ENCODE results near the gene DNM3.

Gene DNM3

DNA sequence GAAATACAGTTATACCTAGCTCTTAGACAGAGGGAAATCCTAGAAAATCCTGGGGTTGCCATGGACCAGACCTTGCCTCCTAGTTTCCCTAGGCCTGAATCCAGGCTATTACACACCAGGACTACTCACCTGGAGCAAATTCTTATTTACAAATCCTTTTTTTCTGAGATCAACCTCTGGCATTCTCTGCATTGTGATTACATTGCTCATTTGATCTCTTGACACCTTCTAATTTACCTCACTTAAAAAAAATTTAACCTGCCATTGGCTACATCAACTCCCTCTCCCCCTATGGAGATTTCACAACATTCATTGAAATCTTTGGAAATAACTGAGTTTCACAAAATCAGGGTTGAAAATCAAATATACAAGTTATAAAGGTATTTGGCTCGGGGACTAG, 576.3 kb downstream of the DNM3 start:
- Histone ChIP-seq H3K27me3 (replicated peaks; ENCODE audit: insufficient read depth, low read length) (no peaks in the 10 kb centered on the region), H3K4me3 (ENCODE audit: low read length) (no peak overlapping the region), H4K20me1 (ENCODE audit: insufficient read depth, low read length) (no peaks in the 10 kb centered on the region), H3K36me3 (replicated peaks; ENCODE audit: insufficient read depth, low read length) (no peaks in the 10 kb centered on the region), H3K4me2 (ENCODE audit: low read depth, low read length) (no peak overlapping the region), H3K79me2 (ENCODE audit: low read length) (no peaks in the 10 kb centered on the region), H3K9me2 (replicated peaks; ENCODE audit: insufficient read depth, low read length) (no peaks in the 10 kb centered on the region), H3K27ac (ENCODE audit: low read length) (no peak overlapping the region), H3F3A (ENCODE audit: insufficient read depth, low read length) (no peaks in the 10 kb centered on the region), H2AFZ (ENCODE audit: low read length) (no peak overlapping the region), H3K9ac (ENCODE audit: low read length) (no peak overlapping the region), H3K4me1 (ENCODE audit: low read length) (no peaks in the 10 kb centered on the region), H3K9me3 (replicated peaks; ENCODE audit: insufficient read depth, low read length) (no peaks in the 10 kb centered on the region)
- TF ChIP-seq EZH2phosphoT487 (IDR thresholded peaks at IDR 0.05; ENCODE audit: low read length): no peak
- TF ChIP-seq EZH2 (optimal IDR thresholded peaks at IDR 0.05; ENCODE audit: low read depth, low read length): no peak
- TF ChIP-seq, protein P1, sequence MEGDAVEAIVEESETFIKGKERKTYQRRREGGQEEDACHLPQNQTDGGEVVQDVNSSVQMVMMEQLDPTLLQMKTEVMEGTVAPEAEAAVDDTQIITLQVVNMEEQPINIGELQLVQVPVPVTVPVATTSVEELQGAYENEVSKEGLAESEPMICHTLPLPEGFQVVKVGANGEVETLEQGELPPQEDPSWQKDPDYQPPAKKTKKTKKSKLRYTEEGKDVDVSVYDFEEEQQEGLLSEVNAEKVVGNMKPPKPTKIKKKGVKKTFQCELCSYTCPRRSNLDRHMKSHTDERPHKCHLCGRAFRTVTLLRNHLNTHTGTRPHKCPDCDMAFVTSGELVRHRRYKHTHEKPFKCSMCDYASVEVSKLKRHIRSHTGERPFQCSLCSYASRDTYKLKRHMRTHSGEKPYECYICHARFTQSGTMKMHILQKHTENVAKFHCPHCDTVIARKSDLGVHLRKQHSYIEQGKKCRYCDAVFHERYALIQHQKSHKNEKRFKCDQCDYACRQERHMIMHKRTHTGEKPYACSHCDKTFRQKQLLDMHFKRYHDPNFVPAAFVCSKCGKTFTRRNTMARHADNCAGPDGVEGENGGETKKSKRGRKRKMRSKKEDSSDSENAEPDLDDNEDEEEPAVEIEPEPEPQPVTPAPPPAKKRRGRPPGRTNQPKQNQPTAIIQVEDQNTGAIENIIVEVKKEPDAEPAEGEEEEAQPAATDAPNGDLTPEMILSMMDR (IDR thresholded peaks at IDR 0.05; ENCODE audit: low read length): no peak
- DNase-seq: no peak

DNA sequence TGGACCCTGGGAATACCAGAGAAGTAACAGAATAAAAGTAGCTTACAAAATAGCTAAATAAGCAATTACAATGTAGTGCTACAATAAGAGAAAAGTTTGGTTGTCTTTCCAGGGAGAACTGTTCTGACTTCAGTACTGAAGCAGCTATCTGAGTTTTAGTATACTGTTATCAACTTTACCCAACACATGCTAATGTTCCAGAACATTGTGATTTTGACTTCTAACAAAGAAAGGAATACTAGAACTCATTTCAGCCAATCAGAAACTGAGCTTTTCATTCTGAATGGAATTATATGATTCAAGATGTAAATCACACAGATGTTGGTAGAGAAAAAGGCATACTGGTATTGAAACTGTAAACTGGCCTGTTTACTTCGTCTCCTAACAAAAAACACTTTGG, 579.1 kb downstream of the DNM3 start, which contains the start of gene C1orf105:
Gene C1orf105 (plus strand): TSS at position 301 of the 400 bp plus-strand sequence. CDS start 201 bp downstream, outside the sequence.
- TF ChIP-seq EZH2phosphoT487 (IDR thresholded peaks at IDR 0.05; ENCODE audit: low read length): no peak
- TF ChIP-seq EZH2 (optimal IDR thresholded peaks at IDR 0.05; ENCODE audit: low read depth, low read length): no peak
- TF ChIP-seq, protein P1 (IDR thresholded peaks at IDR 0.05; ENCODE audit: low read length): no peak
- H3K27me3 ChIP-seq (replicated peaks; ENCODE audit: insufficient read depth, low read length): no peaks in the 10 kb centered on the region
- H3F3A ChIP-seq (ENCODE audit: insufficient read depth, low read length): no peaks in the 10 kb centered on the region

DNA sequence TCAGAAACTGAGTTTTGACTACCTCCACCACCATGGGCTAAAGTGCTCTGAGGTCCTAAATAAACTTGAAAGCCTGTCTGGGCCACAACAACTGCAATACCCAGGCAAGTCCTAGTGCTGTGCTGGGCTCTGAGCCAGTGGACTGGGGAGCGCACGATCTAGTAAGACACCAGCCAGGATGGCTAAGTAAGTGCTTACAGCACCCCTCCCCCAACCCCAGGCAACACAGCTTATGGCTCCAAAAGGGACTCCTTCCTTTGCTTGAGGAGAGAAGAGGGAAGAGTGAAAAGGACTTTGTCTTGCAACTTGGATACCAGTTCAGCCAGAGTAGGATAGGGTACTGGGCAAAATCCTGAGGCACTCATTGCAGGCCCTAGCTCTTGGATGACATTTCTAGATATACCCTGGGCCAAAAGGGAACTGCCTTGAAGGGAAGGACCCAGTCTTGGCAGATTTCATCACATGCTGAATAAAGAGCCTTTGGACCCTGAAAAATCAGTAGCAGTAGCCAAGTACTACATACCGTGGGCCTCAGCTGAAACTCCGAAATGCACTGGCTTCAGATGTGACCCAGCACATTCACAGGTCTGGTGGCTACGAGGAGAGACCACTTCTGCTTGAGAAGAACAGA, 580.8 kb downstream of the DNM3 start:
- no peaks in the 10 kb centered on the region for H3K36me3 ChIP-seq (replicated peaks; ENCODE audit: insufficient read depth, low read length)
- no peak overlapping the region for H3K4me2 ChIP-seq (ENCODE audit: low read depth, low read length)
- DNase-seq: no peak
- H2AFZ ChIP-seq (ENCODE audit: low read length): no peak overlapping the region
- no peaks in the 10 kb centered on the region for H3K9me3 ChIP-seq (replicated peaks; ENCODE audit: insufficient read depth, low read length)
- H3K9ac ChIP-seq (ENCODE audit: low read length): no peak overlapping the region
- H3K79me2 ChIP-seq (ENCODE audit: low read length): no peaks in the 10 kb centered on the region
- H3K9me2 ChIP-seq (replicated peaks; ENCODE audit: insufficient read depth, low read length): no peaks in the 10 kb centered on the region
- TF ChIP-seq EZH2phosphoT487 (IDR thresholded peaks at IDR 0.05; ENCODE audit: low read length): no peak
- no peak overlapping the region for H3K27ac ChIP-seq (ENCODE audit: low read length)
- no peaks in the 10 kb centered on the region for H3K27me3 ChIP-seq (replicated peaks; ENCODE audit: insufficient read depth, low read length)
- no peaks in the 10 kb centered on the region for H3F3A ChIP-seq (ENCODE audit: insufficient read depth, low read length)
- no peaks in the 10 kb centered on the region for H3K4me1 ChIP-seq (ENCODE audit: low read length)
- H4K20me1 ChIP-seq (ENCODE audit: insufficient read depth, low read length): no peaks in the 10 kb centered on the region; the same call in 1 of the 2 replicates
- no peak overlapping the region for H3K4me3 ChIP-seq (ENCODE audit: low read length)

More for the DNA sequence above, 579.1 kb downstream of the DNM3 start, which contains the start of gene C1orf105:
- no peaks in the 10 kb centered on the region for H3K36me3 ChIP-seq (replicated peaks; ENCODE audit: insufficient read depth, low read length)
- no peak within 1 kb of the TSS for H3K4me2 ChIP-seq (ENCODE audit: low read depth, low read length)
- H3K79me2 ChIP-seq (ENCODE audit: low read length): no peaks in the 10 kb centered on the region
- no peaks in the 10 kb centered on the region for H3K4me1 ChIP-seq (ENCODE audit: low read length)
- DNase-seq: no peak
- no peaks in the 10 kb centered on the region for H3K9me2 ChIP-seq (replicated peaks; ENCODE audit: insufficient read depth, low read length)
- no peaks in the 10 kb centered on the region for H4K20me1 ChIP-seq (ENCODE audit: insufficient read depth, low read length)
- no peak within 1 kb of the TSS for H3K9ac ChIP-seq (ENCODE audit: low read length)
- no peaks in the 10 kb centered on the region for H3K9me3 ChIP-seq (replicated peaks; ENCODE audit: insufficient read depth, low read length)
- no peak within 1 kb of the TSS for H3K4me3 ChIP-seq (ENCODE audit: low read length)
- H3K27ac ChIP-seq (ENCODE audit: low read length): no peak within 1 kb of the TSS
- H2AFZ ChIP-seq (ENCODE audit: low read length): no peak within 1 kb of the TSS

DNA sequence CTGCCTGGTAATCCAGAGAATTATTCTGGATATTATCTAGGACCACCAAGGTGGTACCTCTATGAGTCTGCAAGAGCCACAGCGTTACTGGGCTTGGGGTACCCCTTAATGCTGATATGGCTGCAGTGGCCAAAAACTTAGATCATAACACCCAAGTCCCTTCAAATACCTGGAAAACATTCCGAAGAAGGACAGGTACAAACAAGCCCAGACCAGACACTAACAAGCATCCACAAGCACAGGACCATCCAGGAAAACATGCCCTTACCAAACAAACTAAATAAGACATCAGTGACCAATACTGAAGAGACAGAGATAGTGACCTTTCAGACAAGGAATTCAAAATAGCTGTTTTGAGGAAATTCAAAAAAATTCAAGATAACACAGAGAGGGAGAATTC, 582.0 kb downstream of the DNM3 start:
- no peak overlapping the region for H3K4me3 ChIP-seq (ENCODE audit: low read length)
- no peaks in the 10 kb centered on the region for H3K79me2 ChIP-seq (ENCODE audit: low read length)
- H3K27ac ChIP-seq (ENCODE audit: low read length): no peak overlapping the region
- no peak overlapping the region for H3K4me2 ChIP-seq (ENCODE audit: low read depth, low read length)
- no peak for TF ChIP-seq EZH2 (optimal IDR thresholded peaks at IDR 0.05; ENCODE audit: low read depth, low read length)
- TF ChIP-seq, protein P1 (IDR thresholded peaks at IDR 0.05; ENCODE audit: low read length): no peak
- TF ChIP-seq EZH2phosphoT487 (IDR thresholded peaks at IDR 0.05; ENCODE audit: low read length): no peak
- H3K9ac ChIP-seq (ENCODE audit: low read length): no peak overlapping the region
- peaks cover 6% of the 10 kb centered on the region; the same call in 1 of the 2 replicates for H3K4me1 ChIP-seq (ENCODE audit: low read length)
- no peaks in the 10 kb centered on the region for H3K27me3 ChIP-seq (replicated peaks; ENCODE audit: insufficient read depth, low read length)
- no peaks in the 10 kb centered on the region for H3K36me3 ChIP-seq (replicated peaks; ENCODE audit: insufficient read depth, low read length)
- no peaks in the 10 kb centered on the region for H3K9me3 ChIP-seq (replicated peaks; ENCODE audit: insufficient read depth, low read length)
- H2AFZ ChIP-seq (ENCODE audit: low read length): no peak overlapping the region
- DNase-seq: no peak
- H3K9me2 ChIP-seq (replicated peaks; ENCODE audit: insufficient read depth, low read length): no peaks in the 10 kb centered on the region
- H4K20me1 ChIP-seq (ENCODE audit: insufficient read depth, low read length): no peaks in the 10 kb centered on the region; the same call in 1 of the 2 replicates
- no peaks in the 10 kb centered on the region for H3F3A ChIP-seq (ENCODE audit: insufficient read depth, low read length)
